HG03159 (cell line): ENCODE data around the gene SLAMF8.

Experiments
- ATAC-seq: cut with Tn5 transposase; IDR thresholded peaks from one replicate; pipeline ENCODE4 v1.9.1; 2021; ENCODE audit warnings: mild to moderate bottlenecking, moderate library complexity; ENCODE audit not compliant: unreplicated experiment

Gene SLAMF8

DNA sequence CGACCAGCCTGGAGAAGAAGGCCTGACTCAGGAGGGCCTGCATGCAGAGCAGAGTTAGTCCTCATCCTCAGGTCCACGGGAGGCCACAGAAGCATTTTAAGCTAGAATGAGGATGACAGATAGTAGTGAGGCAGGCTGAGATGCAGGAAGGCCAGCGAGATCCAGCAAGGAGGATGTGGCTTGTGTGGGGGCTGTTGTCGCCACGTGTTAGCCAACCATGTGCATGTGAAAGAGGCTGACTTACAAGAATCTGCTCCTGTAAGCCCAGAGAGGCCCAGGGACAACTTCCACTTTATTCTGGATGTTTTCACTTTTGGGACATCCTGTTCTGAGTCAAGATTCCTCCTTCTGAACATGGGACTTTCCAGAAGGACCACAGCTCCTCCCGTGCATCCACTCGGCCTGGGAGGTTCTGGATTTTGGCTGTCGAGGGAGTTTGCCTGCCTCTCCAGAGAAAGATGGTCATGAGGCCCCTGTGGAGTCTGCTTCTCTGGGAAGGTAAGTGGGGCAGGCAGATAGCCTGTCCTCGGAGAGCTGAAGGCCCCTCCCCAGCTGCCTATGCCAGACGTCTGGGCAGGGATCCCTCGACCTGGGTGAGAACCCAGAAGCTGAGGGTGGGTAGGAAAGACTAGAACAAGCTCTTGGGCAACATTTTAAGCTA, at the start of gene SLAMF8:
TSS of gene SLAMF8 (plus strand) at position 433 of the 661 bp plus-strand sequence. CDS start at position 459, 26 bp downstream.
- ATAC-seq: peak; percentile 39

- ATAC-seq: no peak
Measured at GRCh38 chr1:159778266-159778665, 48.4 kb upstream of the SLAMF8 start.

GRCh38 chr1:159779403-159779851, 47.2 kb upstream of the SLAMF8 start:
- ATAC-seq: no peak

DNA sequence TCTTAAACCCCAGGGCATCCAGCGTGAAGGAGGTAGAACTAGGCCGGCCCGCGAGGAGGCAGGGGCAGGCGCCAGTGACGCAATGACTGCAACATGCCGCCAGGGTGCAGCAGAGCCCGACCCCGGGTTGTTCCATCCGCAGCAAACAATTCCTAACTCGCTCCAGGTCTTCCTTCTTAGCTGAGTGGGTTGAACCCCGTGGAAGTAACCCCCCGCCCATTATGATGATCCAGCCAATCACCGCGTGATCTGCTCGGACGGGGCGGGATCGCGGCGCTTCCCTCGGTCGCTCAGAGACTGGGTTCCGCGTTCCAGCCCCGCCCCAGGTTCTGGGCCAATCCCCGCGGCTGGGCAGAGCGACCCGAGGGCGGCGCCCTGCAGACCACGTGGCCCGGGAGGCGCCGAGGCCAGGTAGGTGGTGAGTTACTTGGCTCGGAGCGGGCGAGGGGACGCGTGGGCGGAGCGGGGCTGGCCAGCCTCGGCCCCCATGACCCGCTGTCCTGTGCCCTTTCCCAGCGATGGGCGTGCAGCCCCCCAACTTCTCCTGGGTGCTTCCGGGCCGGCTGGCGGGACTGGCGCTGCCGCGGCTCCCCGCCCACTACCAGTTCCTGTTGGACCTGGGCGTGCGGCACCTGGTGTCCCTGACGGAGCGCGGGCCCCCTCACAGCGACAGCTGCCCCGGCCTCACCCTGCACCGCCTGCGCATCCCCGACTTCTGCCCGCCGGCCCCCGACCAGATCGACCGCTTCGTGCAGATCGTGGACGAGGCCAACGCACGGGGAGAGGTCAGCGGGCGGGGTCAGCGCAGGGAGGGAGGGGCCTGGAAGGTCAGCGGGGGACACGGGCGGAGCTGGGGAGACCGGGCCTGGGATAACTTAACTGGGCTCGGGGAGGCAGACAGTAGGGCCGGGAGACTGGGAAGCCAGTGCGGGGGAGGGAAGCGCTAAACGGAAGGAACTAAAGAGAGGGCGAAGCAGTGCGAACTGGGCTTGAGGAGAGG, 45.8 kb upstream of the SLAMF8 start, which contains the start of gene DUSP23:
TSS of gene DUSP23 (plus strand) at position 380 of the 1,000 bp plus-strand sequence. CDS start at position 519, 139 bp downstream.
- ATAC-seq: peak; percentile 98

GRCh38 chr1:159781992-159782391, 44.7 kb upstream of the SLAMF8 start:
- no peak for ATAC-seq

GRCh38 chr1:159783724-159784123, 42.9 kb upstream of the SLAMF8 start:
- ATAC-seq: no peak

DNA sequence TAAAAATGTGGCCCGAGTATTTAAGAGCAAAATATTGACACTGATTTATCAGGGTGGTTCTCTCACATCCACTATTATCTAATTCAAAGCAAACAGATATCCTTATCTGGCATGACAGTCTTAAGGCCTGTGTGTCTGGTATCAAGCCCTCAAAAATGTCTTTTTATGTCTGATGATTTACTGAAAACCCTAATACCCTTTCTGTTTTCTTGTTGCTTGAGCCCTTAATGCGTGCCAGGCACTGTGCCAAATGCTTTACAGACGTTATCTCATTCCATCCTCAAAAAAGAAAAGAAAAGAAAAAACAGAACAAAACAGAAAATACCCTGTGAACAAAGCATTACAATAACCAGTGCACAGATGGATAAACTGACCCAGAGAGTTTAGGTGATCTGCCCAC, 40.2 kb upstream of the SLAMF8 start:
- ATAC-seq: no peak

- no peak for ATAC-seq
Measured at GRCh38 chr1:159786966-159787365, 39.7 kb upstream of the SLAMF8 start.

DNA sequence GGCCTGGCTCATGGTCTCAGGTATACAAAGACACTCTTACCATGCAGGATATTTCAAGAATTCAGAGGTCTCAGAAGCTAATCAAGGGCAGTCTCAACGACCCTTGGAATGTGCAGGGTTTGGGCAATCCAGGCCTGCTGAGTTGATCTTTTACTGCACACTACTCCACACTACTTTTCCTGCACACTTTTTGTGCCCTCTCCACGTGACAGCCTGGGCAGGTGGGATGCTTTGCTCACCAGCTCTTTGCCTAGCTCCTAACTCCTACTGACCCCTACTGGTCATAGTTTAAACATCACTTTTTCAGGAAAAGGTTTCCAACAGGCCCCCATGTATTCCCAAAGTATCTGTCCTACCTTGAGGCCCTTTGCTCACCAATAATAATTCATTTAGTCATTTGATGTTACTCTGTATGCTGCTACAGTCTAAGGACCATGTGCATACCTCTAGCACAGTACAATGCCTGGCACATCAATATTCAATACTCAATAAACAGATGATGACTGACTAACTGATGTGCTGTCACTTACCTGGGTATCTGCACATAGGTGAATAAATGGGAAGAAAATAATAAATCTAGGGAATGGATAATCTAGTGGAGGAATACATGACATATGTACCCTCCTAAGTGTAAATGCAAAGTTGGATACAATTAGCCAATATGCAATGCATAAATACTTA, 36.3 kb upstream of the SLAMF8 start:
- ATAC-seq: no peak

GRCh38 chr1:159791031-159791430, 35.6 kb upstream of the SLAMF8 start:
- no peak for ATAC-seq

DNA sequence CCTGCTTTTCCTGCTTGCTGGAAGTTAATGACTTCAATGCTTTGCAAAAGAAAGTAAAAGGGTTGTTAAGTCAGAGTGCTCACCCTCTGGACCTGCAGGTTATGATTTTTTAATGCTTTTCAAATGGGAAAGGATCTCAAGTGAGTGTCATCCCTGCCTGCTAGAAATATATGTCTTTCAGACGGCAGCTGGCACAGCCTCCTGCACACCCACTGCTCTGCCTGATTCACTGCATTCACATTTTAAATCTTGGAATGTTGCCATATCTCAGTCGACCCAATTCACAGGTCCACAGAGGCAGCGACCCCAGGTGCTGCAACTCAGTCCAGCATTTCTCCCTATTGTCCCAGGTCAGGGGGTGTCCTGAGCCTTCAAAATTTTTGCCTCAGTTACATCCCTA, 35.2 kb upstream of the SLAMF8 start:
- ATAC-seq: no peak

DNA sequence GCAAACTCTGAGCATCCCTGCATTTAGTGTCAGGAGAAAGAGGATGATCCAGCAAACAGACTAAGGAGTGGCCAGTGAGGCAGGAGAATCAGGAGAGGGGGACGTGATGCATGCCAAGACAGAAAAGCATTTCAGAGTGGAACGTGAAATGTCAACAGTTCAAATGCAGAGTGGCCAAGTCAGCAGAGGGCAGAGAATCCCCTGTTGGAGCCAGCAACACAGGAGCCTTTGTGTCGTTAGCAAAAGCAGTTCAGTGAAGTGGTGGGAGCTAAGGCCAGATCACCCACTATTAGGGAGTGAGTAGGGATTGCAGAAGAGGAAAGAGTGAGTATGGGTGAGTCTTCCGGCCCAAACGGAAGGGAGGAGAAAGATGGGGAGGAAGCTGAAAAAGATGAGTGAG, 31.1 kb upstream of the SLAMF8 start:
- no peak for ATAC-seq

DNA sequence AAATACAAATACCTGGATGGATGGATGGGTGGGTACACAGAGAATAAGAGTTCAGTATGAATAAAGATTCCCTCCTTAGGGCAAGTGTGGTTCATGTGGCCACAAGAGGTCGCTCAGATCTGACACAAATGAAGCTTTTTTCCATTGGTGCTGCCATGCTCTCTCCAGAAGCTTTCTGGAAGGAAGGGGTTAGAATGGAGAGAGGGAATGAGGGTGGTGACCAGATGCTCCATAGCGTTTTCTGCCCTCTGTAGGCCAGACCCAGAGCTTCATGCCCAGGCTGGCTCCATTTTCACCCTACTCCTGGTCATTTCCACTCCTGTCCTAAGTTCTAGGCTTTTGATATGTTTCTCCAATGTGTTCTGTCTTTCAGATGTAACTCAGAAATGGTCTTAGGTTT, 27.8 kb upstream of the SLAMF8 start:
- no peak for ATAC-seq

GRCh38 chr1:159799446-159799985, 27.2 kb upstream of the SLAMF8 start:
- no peak for ATAC-seq

GRCh38 chr1:159800177-159800930, 26.3 kb upstream of the SLAMF8 start:
- peak; percentile 47 for ATAC-seq

- no peak for ATAC-seq
Measured at GRCh38 chr1:159802111-159802510, 24.6 kb upstream of the SLAMF8 start, which contains the start of gene FCRL6. Gene FCRL6, plus strand, starts transcription at chr1:159802360. Its CDS starts 65 bp downstream, at chr1:159802425.

- no peak for ATAC-seq
Measured at GRCh38 chr1:159803956-159804689, 22.6 kb upstream of the SLAMF8 start.

DNA sequence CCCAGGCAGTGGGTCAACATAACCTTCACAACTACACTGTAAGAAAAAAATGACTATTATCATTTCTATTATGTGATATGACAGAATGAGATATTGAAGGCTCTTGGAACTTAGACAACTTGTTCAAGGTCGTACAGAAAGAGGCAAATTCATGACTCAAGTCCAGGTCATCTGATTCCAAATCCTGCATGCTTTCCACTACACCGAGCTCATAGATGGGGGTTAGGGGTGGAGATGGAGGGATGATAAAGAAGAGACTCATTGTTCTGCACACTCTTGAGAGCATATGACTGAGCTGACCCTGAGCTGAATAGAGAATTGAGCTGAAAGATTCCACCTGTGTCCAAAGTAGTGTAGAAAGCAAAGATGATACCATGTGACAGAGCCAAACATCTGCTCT, 21.7 kb upstream of the SLAMF8 start:
- no peak for ATAC-seq

GRCh38 chr1:159815926-159816325, 10.7 kb upstream of the SLAMF8 start:
- ATAC-seq: no peak
